ENCODE measurements around the gene ERN1.

ERN1 gene

DNA sequence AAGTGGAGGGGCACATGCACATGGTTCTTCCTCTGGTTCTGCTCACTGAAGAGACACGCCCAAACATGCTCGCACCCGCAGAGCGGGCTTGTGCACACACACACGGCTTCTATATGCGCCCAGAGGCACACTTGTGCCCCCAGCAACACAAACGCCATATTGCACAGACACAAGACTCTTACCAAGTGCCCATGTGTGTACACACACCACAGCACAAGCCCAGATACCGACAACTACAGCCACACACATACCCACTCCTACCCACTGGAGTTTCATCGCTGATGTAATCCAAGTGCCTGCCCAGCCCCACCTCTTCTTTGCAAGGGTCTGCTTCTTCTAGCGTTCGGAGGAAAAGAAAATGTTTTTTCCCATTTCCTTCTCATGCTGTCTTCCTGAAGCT is 138.3 kb downstream of the ERN1 start:
- TF ChIP-seq, protein P1, sequence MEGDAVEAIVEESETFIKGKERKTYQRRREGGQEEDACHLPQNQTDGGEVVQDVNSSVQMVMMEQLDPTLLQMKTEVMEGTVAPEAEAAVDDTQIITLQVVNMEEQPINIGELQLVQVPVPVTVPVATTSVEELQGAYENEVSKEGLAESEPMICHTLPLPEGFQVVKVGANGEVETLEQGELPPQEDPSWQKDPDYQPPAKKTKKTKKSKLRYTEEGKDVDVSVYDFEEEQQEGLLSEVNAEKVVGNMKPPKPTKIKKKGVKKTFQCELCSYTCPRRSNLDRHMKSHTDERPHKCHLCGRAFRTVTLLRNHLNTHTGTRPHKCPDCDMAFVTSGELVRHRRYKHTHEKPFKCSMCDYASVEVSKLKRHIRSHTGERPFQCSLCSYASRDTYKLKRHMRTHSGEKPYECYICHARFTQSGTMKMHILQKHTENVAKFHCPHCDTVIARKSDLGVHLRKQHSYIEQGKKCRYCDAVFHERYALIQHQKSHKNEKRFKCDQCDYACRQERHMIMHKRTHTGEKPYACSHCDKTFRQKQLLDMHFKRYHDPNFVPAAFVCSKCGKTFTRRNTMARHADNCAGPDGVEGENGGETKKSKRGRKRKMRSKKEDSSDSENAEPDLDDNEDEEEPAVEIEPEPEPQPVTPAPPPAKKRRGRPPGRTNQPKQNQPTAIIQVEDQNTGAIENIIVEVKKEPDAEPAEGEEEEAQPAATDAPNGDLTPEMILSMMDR (IDR thresholded peaks at IDR 0.05; ENCODE audit: low read depth, low read length), result no peak
- no peak for DNase-seq (ENCODE audit: extremely low read depth, low read depth)

DNA sequence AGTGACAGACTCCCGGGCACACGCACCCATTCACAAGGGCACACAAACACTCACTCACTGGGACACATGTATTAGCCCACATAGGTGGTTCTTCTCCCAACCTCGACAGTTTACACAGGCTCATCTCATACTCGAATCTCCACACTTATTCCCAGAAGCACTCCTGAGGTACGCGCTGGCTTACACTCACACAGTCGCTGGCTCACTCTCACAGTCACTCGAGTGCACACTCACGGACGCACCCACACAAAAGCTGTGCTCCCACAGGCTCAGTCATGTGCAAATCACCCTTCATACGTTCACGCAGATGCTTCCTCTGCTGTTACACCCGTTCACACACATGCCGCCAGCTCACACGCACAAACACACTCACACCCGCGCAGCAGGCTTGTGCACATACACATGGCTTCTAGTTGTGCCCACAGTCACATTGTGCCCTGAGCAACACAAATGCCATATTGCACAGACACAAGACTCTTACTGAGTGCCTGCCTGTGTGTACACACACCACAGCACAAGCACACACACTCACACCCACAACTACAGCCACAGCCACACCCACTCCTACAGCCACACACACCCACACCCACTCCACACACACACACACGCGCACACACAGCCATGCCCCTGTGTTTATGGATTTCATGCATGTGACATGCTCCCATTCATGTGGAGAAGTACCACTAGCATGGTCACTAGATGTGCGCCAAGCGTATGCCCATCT is 140.2 kb downstream of the ERN1 start:
- TF ChIP-seq, protein P1 (IDR thresholded peaks at IDR 0.05; ENCODE audit: low read depth, low read length), result no peak
- DNase-seq (ENCODE audit: extremely low read depth, low read depth), result no peak
